GM21529 (cell line): ENCODE measurements around the gene HS6ST2.

Experiments
- ATAC-seq: cut with Tn5 transposase; IDR thresholded peaks from one replicate; pipeline ENCODE4 v1.9.1; 2021; ENCODE audit not compliant: unreplicated experiment

Gene HS6ST2

GRCh38 chrX:132853040-132853439 is 105.4 kb downstream of the HS6ST2 start:
- ATAC-seq: no peak

GRCh38 chrX:132848296-132848970 is 110.0 kb downstream of the HS6ST2 start:
- ATAC-seq: no peak

- ATAC-seq: no peak
Measured at GRCh38 chrX:132843363-132843762, 115.1 kb downstream of the HS6ST2 start.

GRCh38 chrX:132842460-132843238 is 115.8 kb downstream of the HS6ST2 start:
- ATAC-seq: no peak

GRCh38 chrX:132837967-132838366 is 120.5 kb downstream of the HS6ST2 start:
- ATAC-seq: no peak

GRCh38 chrX:132837126-132837525 is 121.3 kb downstream of the HS6ST2 start:
- no peak for ATAC-seq

- no peak for ATAC-seq
Measured at GRCh38 chrX:132836471-132836870, 122.0 kb downstream of the HS6ST2 start.

- no peak for ATAC-seq
Measured at GRCh38 chrX:132834741-132835140, 123.7 kb downstream of the HS6ST2 start.

- no peak for ATAC-seq
Measured at GRCh38 chrX:132834109-132834508, 124.3 kb downstream of the HS6ST2 start.

- ATAC-seq: no peak
Measured at GRCh38 chrX:132833373-132833772, 125.1 kb downstream of the HS6ST2 start.

- ATAC-seq: no peak
Measured at GRCh38 chrX:132831336-132831973, 127.0 kb downstream of the HS6ST2 start.

- ATAC-seq: no peak
Measured at GRCh38 chrX:132822634-132823012, 135.8 kb downstream of the HS6ST2 start.

GRCh38 chrX:132821974-132822633 is 136.3 kb downstream of the HS6ST2 start:
- peak; percentile 68 for ATAC-seq

- ATAC-seq: no peak
Measured at GRCh38 chrX:132820675-132821074, 137.8 kb downstream of the HS6ST2 start.

- no peak for ATAC-seq
Measured at GRCh38 chrX:132819711-132820264, 138.6 kb downstream of the HS6ST2 start.

GRCh38 chrX:132818638-132819037 is 139.8 kb downstream of the HS6ST2 start:
- ATAC-seq: no peak

- ATAC-seq: no peak
Measured at GRCh38 chrX:132815643-132816042, 142.8 kb downstream of the HS6ST2 start.

GRCh38 chrX:132810964-132811712 is 147.3 kb downstream of the HS6ST2 start:
- ATAC-seq: no peak

GRCh38 chrX:132810488-132810887 is 147.9 kb downstream of the HS6ST2 start:
- no peak for ATAC-seq

GRCh38 chrX:132809581-132809980 is 148.8 kb downstream of the HS6ST2 start:
- no peak for ATAC-seq
